GM18517 (cell line): ENCODE data around the gene PXDN.
"Not testable (repeated sequence)": the region's sequence is repeated elsewhere in the genome, so short reads cannot be mapped to it uniquely, and the experiment has no call there.

Experiments
- ATAC-seq: cut with Tn5 transposase; IDR thresholded peaks from one replicate; pipeline ENCODE4 v1.9.1; 2021; ENCODE audit warnings: mild to moderate bottlenecking, moderate library complexity; ENCODE audit not compliant: unreplicated experiment

PXDN gene

DNA sequence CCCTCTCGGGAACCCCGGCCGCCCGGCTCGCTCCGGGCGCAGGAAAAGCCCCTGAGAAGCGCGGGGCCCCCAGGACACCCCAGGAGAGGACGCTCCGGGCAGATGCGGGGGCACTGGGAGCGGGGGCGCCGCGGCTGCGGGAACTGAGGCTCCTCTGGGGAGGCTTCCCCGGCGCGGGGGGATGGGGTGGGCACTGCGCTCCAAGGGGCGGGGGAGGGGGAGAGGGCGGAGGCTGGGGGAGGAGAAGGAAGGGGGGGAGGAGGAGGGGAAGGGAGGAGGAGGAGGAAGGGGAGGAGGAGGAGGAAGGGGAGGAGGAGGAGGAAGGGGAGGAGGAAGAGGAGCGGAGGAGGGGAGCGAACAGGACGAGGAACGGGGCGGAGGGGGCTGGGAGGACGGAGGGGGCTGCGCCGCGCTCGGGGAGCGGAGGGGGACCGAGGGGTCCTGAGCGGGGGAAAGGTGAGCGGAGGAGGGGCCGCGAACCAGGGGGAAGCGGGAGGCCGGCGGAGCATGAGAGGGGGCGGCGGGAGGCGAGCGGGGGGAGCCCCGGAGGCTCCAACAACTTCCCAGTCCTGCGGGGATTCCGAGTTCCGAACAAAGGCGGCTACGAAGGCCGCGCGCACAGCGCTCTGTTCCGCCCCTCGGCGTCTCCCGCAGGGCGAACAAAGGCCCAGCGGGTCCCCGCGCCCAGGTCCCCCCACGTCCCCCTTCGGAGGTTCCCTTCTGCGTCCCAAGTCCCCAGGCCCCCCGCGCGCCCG is 742 bp downstream of the PXDN start:
- ATAC-seq: no peak

DNA sequence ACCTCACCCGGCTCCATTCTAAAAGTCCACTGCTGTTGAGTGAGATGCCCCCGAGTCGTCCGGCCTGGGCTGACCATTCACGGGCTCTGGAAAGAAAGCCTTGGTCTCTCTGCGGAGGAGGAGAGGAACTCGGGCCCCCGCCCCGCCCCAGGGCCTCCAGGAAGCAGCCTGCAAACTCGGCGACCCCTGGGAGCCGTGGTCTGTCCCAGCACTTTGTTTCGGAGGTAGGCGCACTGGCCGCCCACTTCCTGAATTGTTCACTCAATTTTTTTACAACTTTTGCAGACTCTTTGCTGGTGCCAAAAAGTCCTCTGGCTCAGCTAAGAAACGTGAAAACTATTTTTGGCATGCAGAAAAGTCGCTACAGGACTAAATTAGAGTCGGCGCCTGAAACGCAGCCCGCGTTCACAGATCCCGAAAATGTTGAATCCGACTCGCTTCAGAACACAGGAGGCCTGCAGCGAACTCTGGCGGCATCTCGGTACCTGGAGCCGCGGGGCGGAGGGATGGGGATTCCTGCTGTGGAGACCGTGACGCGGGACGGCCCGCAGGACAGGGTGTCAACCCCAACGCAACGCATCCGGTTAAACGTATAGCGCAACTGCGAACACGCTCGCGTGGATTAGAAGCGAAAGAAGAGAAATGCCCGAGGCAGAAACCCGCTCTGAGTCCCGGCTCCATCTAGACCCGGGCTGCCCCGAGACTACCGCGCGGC is 1.5 kb downstream of the PXDN start:
- no peak for ATAC-seq

DNA sequence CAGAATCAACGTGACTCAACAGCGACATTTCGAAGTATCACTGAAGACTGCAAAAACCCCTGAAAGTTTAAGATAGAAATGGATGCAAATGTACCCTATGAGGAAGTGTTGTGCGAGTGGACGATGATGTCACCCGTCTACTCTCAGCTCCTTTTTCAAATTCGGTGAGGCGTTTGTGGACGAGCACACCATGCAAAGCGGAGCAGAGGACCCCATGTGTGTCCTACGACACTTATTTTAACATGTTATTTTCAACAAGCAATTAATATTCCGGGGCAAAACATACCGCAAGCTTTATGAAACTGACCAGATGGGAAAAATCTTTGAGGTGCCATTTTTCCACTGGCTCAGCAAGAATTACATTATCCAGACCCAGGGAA is 2.0 kb downstream of the PXDN start:
- ATAC-seq: no peak

DNA sequence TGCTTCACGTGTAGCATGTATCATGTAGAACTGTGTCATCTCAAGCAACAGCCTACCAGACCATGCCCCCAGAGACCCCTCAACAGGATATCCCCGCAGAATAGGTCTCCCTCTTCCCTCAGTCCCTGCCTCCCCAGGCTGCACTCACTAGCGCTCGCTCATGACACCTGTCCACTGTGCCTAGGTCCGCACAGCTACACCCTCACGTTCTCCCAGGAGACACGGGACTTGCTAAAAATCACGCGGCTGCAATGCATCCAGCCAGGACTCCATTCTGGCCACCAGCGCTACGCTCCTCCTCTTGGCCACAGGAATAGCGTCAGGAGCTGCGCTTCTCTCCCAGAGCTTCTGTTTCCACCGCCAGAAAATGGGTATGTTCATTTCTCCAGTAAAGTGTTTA is 2.5 kb downstream of the PXDN start:
- ATAC-seq: no peak

- ATAC-seq: no peak
These were observed 3.4 kb downstream of the PXDN start for GRCh38 chr2:1740716-1741589.

DNA sequence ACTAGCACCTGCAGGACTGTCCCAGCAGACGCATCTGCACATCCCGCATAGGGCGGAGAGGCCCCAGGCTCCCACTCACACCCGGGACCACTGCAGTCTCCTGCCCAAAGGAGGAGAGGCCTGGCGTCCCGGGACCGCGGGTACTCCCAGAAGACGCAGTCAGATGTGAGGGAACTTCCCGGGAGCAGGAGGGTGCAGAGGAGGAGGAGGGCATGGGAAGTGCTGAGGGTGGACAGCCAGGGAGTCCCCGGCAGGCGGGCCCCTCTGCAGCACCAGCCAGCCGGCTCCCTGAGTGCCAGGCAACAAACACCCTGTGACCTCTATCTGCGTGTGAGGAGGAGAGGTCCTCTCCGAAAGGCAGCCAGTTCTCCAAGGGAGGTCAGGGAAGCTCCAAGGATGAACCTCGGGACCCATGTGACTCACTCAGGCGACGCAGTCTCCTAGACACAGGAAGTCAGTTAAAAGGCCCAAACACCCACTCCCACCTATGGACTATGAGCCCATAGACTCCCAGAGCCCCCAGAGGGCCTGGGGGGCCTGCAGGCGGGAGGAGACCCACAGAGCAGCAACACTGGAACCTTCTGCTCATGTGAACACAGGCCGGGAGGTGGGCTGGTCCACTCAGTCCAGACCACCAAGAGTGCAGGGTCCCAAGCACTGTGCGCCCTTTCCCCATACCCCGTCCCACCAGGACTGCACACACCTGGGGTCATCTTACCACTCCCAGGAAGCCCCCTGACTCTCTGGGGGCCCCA is 4.2 kb downstream of the PXDN start:
- ATAC-seq: no peak

DNA sequence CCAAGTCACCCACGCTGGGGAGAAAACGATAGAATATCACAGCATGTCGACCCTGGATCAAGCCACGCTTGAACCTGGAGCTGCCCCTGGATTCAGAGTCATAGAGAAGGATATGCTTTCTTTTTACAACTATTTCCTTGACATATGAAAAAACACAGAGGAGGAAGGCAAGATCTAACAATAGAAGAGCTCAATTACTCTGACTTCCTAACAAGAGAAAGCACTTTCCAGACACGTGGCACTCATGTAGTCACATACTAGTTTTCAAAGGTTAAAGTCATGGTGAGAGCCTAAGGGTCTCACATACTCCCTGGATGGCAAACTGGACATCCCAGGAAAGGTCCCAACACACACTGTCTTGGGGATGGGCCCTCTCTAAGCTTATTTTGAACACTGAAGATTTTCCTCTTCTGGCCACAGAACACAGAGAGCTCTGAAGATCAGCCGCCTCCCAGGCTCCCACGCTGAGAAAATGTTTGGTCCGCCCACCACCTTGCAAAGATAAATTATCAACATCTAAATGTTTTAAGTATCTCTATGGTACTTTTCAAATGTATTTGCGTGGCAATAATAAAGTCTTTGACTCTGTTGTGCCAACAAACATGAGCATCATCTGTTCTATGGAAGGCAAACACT is 4.9 kb downstream of the PXDN start:
- no peak for ATAC-seq

DNA sequence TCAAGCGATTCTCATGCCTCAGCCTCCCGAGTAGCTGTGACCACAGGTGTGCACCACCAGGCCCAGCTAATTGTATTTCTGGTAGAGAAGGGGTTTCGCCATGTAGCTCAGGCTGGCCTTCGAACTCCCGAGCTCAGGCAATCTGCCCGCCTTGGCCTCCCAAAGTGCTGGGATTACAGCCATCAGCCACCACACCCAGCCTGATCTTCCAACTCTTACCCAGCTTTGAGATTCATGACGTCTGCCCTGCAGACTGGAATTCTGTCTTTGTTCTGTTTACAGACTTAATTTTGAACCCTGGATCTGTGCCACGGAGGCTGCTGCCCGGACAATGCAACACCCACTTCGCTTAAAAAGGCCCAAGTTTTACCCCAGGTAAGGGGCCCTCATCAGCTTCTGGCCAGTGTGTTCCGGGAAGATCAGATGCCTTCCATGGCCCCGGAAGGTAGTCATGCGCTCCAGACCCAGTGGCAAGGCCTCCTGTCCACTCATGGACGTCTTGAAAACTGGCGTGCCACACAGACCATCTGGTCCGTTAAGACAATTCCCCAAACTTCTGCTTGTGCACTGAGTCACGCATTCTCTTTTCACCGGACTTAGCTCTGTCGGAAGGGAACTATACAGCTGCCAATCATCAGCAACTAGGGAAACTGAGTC is 5.5 kb downstream of the PXDN start:
- no peak for ATAC-seq

- no peak for ATAC-seq
These were observed 6.2 kb downstream of the PXDN start for GRCh38 chr2:1738163-1738562.

DNA sequence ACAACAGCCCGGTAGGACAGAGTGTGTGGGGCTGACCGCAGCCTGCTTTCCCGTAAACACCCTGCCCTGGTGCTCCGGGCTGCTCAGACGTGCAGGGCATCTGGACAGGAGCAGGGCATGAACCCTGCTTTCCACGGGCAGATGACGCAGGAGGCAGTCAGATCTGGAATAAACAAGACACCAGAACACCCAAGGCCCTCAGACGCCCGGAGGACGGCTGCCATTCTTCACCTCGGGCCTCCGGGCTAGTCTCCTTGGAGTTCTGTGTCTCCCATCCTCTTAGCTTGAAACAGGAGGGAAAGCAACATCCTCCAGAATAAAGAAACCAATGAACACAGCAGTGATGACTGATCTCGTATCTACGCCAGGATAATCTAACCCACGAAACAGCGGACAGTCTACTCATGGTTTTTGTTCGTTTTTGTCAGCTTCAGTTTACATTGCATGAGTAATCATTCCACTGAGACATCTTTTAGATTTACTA is 7.3 kb downstream of the PXDN start:
- ATAC-seq: no peak

DNA sequence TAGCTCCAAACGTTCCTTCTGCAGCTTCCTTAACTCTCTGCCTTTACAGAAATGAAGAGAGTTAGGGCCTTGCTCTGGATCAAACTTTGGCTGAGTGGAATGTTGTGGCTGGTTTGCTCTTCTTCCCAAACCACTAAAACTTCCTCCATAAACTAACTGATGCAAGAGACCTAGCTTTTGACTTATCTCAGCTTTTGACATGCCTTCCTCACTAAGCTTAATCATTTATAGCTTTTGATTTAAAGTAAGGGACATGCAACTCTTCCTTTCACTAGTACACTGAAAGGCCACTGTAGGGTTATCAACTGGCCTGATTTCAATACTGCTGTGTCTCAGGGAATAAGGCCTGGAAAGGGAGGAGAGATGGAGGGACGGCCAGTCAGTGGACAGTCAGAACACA is 8.3 kb downstream of the PXDN start:
- ATAC-seq: no peak

- not testable (repeated sequence) for ATAC-seq
These were observed 11.0 kb downstream of the PXDN start for GRCh38 chr2:1733298-1733697.

DNA sequence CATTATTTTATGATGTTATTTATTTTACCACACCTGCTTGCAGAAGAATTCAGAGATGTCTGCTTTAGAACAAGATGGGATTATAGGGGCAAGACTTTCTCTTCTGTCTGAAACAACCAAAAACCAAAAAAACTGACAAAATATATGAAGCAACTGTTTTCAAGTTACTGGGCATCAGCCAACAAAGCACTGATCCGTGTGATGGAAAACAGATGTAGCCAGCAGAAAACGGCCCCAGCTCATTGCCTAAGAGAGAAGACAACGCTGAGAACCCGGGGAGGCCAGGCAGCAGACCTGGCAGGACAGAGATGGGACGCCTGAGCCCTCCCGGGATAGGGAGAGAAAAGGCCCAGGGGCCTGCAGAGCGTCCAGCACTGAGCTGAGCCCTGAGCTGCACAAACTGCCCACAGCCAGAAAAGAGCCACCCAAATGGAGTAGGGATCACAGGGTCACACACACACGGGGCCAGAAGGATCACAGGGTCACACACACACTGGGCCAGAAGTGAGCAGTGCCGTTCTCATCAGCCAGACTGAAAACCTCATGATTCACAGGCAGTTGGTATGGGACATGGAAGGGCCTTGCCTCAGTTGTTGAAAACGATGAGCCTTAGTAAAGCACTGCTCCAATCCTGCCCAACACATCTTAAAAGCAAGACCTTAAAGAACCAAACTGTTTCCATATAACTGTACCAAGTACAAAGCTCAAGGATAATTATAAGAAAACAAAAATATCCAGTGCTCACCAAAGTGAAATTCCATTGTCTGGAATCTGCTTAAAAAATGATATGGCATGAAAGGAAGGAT is 12.1 kb downstream of the PXDN start:
- ATAC-seq: no peak

DNA sequence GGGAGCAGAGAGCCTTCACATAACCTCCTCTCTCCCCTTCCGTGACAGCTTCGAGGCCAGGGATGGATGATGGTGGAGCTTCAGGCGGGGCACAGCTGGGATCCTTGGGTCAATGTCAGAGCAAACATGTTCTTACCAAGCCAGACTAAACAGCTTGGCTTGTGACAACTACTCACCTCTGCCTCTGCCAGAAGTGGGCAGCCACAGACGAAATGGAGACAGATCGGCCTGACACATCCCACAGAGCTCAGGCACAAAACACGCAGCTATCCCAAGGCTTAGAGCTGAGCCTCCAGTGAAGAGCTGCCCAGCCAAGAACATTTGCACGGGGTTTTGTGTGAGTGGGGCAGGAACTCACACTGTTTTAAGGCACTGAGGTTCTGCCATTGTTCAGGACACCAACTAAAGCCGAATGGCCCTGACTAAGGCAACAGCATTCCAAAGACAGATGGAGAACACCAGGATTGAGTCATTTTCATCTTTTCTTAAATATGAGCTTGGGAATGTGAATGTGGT is 12.8 kb downstream of the PXDN start:
- ATAC-seq: no peak

DNA sequence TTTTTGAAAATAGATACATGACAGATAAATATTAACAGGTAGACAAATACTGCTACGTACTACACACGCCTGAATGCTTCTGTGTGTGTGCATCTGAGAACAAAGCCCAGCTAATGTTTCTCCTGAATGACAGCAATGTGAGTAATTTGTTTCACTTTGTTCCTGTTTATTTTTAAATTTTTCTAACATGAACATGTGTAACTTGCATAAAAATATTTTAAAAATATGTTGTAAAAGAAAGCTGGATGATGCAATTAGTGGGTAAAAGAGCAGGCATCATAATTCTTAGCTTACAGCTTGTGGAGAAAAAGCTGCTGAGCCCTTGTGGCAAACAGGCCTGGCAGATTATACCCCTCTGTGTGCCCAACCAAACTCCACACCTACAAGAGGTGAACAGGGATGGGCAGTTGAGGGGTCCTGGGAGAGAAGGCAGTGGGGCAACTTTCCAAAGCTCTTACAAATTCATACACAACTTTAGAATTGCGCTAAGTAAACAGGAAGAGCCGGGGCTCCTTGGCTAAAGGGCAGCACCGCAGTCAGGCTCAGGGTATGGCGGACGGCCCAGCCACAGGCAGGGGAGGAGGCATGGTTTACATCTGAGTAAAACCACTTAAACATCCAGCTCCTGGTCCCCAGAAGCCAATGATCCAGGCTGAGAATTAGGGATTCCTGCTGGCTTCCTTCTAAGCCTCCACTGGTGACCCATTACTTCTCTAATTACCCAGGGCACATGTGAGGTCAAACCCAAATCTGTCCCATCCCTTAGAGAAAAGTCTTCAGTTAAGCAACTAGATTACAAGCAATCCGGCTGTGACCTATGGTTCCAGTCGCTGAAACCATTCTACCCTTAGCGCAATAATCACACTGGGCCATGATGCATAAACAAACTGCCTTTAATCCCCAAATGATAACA is 14.0 kb downstream of the PXDN start:
- ATAC-seq: no peak

GRCh38 chr2:1729242-1729641 is 15.1 kb downstream of the PXDN start:
- ATAC-seq: no peak

DNA sequence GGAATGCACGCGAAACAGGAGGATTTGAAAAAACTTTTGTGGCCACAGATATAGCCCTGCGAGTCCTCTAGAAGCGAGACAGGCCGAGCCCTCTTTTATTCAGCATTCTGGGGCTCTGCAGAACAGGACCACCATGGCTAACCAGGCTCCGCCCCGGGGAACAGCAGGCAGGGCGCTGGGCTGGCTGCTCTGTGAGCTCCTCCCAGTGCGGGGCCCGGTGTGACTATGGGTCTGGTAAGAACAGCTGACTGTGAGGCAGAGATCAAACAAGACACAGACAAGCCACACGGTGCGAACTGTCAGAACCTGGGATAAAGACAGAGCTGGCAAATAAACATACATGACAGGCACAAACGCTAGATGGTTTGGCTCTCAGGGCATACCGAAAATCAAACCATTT is 15.5 kb downstream of the PXDN start:
- ATAC-seq: no peak
